AML-193 (cell line): ENCODE measurements around the gene NBAS.

Experiments used
- DNase-seq, 2 experiments: peaks; one replicate each; lab custom pipeline; 2025; lab: John Stamatoyannopoulos, UW

Gene NBAS

DNA sequence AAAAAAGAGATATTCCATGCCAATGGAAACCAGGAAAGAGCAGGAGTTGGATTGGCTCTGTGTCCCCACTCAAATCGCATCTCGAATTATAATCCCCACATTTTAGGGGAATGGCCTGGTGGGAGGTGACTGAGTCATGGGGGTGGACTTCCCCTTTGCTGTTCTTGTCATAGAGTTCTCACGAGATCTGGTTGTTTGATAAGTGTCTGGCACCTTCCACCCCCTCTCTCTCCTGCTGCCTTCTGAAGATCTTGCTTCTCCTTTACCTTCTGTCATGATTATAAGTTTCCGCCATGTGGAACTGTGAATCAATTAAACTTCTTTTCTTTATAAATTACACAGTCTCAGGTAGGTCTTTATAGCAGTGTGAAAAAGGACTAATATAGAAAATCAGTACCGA lies 355.6 kb downstream of the NBAS start:
- no peak for DNase-seq

DNA sequence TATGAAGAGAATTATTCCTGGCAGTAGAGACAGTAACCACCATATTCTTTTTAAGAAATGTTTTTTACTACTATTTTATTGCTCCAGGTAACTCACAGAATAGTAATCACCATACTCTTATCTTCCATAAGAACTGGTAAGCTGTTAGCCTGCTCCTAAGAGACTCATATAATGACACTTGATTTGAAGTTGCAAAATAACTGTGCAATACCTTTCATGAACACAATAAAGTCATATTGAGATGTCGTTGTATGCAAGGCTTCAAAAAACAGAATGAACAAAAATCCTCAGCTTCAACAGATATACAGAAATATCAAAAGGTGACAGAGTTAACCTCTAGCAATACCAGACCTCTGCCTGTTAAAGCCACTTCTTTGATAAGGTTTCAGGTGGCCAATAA lies 360.1 kb downstream of the NBAS start:
- DNase-seq: no peak

GRCh38 chr2:15200581-15200980 lies 360.6 kb downstream of the NBAS start:
- no peak for DNase-seq

DNA sequence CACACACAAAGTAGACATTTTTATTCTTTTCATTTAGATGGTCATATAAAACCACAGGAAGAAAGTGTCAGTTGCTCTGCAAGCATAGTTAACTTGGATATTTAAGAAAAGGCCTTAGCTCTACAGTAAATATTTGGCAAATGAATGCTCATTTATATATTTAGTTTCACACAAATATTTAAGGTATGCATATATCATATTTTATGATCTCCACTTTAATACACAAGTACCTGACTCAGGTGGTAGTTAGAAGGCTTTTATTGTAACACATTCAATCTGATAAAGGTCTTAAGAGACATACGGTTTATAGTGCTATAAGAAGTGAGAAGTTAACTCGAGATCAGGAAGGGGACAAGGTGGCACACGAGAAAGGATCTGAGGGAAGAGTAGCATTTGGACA lies 363.1 kb downstream of the NBAS start:
- no peak for DNase-seq

DNA sequence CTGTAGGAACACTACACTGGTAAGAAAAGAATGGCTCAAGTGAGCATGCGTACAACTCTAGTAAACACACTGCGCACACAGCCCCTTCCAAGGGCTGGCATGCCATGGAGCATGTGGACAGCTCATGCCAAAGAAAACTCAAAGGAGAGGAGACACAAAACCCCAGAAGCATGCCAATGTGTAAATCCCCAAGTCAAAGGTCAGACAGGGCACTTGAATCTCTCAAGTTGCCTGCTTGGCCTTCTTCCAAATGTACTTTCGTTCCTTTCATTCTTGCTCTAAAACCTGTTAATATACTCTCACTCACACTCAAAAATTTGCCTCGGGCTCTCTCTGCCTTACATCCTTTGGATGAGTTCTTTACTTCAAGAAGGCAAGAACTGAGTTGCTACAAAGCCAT lies 365.3 kb downstream of the NBAS start:
- DNase-seq: no peak

DNA sequence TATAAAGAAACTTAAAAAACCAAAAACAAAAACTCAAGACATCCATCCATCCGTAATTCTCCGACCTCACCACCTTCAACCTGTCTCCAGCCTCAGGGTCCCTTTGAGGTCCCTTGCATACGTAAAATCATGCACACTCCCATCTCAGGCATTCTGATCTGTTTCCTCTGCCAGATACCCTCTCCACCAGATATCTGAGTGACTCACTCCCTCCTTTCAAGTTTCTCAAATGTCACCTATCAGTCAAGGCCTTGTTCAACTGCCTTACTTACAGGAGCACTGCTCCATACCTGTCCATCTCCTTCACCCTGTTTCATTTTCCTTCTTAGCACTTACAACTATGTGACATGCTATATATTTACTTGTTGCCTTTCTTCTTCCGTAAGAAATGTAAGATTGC lies 369.3 kb downstream of the NBAS start:
- no peak for DNase-seq

DNA sequence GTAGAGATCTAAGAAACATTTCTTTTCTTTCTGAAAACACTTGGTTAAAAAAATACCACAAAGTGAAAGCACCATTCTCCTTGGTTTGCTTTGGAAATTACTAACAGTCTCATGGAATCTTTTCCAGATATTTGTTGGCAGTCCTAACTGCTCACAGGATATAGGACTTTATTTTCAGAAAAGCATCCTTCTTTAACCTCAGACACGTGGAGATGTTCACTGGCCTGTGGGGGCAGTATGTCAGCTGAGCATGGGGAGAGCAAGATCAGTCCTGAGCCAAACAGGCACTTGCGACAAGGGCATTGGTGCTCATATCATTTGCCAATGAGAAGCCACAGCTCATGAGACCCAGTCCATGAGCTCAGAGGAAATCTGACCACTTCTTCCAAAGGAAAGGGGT lies 371.9 kb downstream of the NBAS start:
- DNase-seq: no peak

DNA sequence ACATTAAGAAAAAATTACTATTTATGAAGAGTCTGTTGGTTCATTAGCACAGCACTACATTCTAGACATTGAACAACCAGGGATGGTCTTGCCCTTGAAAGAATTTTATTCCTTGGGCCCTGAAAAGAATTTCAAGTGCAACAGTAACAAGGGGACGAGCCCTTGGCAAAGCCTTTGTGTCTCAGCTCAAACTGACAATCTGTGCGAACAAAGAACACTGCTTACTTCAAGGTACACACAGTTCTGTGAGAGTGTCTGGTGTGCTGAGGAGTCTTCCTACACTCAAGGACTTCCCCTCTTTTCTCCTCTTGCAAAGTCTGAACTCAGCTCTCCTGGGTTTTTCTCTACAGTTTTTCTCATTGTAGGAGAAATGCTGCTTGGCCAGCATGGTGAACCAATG lies 373.4 kb downstream of the NBAS start:
- no peak for DNase-seq

DNA sequence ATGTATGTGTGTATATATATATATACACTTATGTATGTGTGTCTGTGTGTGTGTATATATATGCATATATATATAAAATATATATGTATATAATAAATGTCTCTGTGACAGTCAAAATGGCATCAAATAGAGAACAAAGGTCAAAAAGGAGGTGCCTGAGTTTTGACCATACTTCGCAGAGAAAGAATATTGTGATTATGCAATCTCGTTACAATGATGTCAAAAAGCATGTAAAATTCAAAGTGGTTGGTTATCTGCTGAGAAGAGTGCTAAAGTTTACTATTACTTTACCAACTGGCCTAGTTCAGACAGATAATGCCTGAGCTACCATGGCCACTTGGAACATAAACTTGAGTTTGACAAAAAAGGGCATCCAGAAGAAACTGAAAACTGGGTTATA lies 375.0 kb downstream of the NBAS start:
- no peak for DNase-seq

GRCh38 chr2:15184491-15184890 lies 376.6 kb downstream of the NBAS start:
- DNase-seq: no peak

DNA sequence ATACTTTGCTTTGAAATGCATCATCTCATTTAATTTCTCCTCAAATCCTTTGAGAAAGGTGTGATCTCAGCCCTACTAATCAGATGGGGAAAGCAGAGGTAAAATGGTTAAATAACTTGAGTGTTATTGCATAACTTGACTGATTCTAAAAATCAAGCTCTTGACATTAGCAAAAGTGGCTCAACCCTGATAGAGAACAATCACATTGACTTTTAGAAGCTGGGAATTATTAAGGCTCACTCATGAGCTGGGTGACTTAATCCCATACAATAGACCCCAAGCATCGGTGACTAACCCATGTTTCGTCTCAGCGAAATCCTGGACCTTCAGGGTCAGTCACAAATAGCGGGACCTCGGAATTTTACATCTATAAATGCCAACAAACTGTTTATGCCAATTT lies 378.9 kb downstream of the NBAS start:
- DNase-seq: no peak

DNA sequence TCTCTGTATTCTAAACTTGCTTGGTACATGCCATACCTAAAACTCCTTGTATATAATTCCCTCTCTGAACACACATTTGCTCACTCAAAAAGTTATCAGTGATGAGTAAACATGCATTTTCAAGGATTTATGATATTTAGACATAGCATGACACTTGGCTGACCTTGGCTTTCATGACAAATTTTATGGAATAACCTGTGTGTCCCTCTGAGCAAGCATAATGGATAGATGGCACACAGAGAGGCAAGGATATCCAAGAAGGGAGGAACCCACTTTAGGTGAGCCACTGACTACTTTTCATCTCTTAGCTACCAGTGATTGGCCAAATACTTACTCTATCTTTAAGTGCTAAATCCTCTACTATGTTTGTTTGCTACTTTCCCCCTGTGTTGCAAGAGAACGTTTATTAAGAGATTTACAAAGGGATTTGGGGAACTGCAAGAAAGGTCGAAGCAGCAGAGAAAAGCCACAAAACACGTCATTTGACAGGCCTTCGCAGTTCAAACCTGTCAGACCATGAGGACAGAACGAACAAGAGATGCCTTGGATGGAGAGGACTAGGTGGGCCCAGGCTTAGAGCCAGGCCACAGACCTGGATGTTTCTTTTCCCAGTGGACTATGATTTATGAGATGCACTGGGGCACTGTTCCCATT lies 379.9 kb downstream of the NBAS start:
- no peak for DNase-seq

DNA sequence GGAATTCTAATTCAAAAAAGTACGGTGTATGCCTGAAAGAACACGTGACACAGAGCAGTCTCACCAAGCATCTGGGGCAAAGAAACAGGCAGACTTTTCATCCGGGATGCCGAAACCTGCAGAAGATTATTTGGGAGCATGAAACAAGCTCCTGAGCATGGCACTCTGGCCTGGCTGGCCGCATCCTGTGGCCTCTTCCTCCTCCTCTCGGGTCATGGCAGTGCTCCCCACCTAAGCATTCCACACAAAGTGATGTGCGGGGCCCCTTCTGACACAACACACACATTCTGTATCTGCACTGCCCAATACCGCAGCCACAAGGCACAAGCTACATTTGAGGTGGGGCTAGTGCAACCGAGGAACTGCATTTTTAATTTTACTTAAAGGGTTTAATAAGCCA lies 380.8 kb downstream of the NBAS start:
- DNase-seq: no peak

- DNase-seq: no peak
These were observed 382.2 kb downstream of the NBAS start for GRCh38 chr2:15178946-15179345.

- no peak for DNase-seq
These were observed 384.0 kb downstream of the NBAS start for GRCh38 chr2:15177103-15177502.

DNA sequence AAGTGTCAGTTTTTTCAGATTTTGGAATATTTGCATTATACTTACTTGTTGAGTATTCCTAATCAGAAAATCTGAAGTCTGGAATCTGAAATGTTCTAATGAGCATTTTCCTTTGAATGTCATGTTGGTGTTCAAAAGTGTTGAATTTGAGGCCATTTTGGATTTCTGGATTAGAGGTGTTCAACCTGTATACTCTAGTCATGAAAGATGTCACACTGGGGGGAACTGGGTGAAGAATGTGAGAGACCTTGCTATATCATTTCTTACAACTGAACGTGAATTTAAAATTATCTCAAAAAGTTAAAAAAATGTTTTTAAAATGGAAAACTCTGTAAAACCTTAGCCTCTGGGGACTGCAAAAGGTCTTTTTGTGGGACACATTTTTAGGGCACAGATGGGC lies 384.5 kb downstream of the NBAS start:
- no peak for DNase-seq

DNA sequence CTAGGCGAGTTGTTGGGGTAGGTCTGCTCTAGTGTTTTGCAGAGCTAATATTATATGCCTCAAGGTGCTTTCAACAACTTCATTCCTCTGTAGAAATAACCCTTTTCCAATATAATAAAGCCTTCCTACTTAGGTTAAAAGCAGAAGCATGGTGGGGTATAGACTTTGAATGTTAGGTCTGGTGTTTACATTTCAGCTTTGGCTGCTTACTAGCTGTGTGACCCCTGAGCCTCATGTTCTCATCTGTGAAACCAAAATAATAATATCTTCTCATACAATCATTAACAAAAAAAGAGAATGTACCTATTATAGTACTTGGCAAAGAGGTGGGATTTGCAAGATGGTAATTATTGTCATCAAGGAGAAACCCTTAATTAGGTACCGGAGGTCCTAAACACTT lies 386.6 kb downstream of the NBAS start:
- no peak for DNase-seq

DNA sequence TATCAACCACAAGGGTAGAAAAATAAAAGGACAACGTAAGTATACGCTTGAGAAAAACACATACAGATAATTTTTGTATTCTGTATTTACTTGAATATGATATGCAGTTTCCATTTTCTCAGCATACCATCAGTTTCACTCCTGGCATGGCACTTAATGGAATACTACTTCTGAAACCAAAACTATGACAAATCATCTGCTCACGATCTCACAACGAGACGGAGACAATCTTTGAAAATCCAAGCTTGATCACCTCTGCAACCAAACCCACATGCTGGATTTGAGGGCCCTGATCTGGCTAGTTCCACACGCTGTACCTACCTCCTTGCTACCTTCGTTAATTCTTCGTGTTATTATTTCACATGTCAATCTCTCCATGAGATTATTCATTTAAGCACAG lies 387.6 kb downstream of the NBAS start:
- no peak for DNase-seq

DNA sequence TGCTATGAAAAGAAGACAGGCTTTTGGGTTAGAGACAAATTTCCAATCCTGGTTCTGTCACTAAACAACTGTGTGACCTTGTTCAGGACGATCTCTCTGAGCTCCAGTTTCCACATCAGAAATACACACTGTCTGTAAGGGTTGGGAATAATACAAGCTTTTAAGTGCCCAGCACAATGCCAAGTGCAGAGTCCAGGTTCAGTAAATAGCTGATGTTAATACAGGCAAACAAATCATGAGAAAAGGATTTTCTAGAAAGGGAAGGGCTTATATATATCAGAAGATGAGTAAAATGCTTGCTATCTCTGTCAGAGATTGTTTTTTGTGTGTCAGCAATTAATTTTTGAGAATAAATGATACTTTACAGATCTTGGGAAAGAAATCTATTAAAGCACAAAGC lies 388.3 kb downstream of the NBAS start:
- DNase-seq: no peak

GRCh38 chr2:15170070-15170775 lies 390.9 kb downstream of the NBAS start:
- DNase-seq: no peak

- DNase-seq: no peak
These were observed 391.6 kb downstream of the NBAS start for GRCh38 chr2:15169326-15170069.

DNA sequence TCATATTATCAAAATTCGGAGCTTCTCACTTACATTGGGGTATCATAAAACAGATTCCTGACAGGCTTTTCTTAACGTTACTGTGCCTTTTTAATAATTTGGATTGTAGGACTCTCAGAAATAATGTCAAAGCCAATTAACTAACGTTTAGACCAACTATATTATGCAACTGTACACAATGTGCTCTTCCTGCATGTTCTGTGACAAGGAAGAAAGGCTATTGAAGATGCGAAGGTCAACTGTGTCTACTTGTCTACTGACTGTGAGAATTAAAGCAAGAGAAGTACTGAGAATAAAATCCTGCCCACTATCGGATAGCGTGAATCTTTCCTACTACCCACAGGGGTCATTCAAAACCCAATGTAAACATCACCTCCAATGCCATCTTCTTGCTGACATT lies 393.0 kb downstream of the NBAS start:
- no peak for DNase-seq

DNA sequence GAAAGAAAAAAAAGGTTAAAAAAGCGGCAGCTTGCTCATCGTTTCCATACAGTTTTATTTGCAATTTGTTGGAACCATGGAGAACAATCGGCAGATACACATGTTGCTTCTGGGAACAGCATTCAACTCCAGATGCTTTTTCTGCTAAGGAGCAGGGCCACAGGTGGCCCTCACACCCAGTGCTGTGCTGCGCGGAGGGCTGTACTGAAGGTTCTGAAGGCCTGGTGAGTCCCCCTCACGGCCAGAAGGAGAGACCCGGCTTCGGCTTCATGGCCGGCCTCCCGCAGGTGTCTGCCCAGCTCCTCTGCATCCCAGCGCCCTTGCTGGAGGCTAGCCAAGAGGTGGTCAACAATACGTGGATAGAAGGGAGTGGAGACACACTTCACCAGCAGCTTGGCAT lies 394.3 kb downstream of the NBAS start:
- no peak for DNase-seq
